Measurements from ENCODE around the gene PMPCA.

DNA sequence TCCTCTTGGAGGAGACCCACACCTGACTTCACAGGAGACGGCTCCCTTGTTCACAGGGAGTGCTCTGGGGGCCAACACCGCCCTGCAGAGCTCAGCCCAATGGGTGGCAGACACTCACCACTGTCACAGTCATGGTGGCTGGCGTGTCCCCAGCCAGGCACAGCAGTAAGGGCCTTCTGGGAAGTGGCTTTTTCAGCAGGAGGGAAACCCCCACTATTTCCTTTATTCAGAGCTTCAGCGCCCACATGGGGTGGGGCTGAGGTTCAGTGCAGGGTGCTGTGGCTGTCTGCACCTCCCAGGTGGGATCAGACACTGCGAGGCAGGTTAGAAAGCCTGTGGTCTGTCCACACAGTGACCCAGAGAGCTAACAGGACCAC is 6.9 kb upstream of the PMPCA start:
- TF ChIP-seq, protein P1, sequence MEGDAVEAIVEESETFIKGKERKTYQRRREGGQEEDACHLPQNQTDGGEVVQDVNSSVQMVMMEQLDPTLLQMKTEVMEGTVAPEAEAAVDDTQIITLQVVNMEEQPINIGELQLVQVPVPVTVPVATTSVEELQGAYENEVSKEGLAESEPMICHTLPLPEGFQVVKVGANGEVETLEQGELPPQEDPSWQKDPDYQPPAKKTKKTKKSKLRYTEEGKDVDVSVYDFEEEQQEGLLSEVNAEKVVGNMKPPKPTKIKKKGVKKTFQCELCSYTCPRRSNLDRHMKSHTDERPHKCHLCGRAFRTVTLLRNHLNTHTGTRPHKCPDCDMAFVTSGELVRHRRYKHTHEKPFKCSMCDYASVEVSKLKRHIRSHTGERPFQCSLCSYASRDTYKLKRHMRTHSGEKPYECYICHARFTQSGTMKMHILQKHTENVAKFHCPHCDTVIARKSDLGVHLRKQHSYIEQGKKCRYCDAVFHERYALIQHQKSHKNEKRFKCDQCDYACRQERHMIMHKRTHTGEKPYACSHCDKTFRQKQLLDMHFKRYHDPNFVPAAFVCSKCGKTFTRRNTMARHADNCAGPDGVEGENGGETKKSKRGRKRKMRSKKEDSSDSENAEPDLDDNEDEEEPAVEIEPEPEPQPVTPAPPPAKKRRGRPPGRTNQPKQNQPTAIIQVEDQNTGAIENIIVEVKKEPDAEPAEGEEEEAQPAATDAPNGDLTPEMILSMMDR (IDR thresholded peaks at IDR 0.05; ENCODE audit: insufficient read depth, low read length, poor library complexity, severe bottlenecking) = no peak
- no peak for TF ChIP-seq EZH2phosphoT487 (conservative IDR thresholded peaks at IDR 0.05; ENCODE audit: low read length)

Measured in SU-DHL-6 (cell line).